GM23248 (cell line): ENCODE results near the gene IFNA2.

Experiments
- EZH2 ChIP-seq: fragments of 200-600 bp; sonication (generic); IDR thresholded peaks from 2 replicates; pipeline ENCODE4 v1.6.1; 2018; ENCODE audit warnings: antibody characterized with exemption, mild to moderate bottlenecking; ENCODE audit not compliant: insufficient read depth, poor library complexity, severe bottlenecking
- EZH2phosphoT487 ChIP-seq: fragments of 200-600 bp; sonication (generic); IDR thresholded peaks from 2 replicates; pipeline ENCODE4 v1.6.1; 2018; ENCODE audit warnings: antibody characterized with exemption, moderate library complexity, mild to moderate bottlenecking, low read depth; ENCODE audit not compliant: insufficient read depth

DNA sequence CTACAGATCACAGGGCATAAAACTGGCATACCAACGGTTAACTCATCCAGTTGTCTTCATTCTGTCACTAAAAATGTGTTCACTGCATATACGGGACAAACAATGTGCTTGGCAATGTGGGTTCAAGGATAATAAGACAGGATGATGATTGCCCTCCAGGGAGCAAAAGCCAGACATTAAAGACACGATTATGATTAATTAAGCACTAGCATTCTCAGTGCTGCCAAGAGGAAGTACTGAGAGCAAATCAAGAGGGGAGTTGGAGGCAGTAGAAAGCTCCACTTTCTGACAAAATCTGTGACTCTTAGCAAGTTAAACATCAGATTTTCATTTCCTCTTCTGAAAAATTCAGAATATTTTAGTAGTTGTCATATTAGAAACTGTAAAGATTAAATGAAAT is 14.8 kb upstream of the IFNA2 start:
- TF ChIP-seq EZH2: no peak
- TF ChIP-seq EZH2phosphoT487: no peak
